Osteoblast (primary cell): ENCODE results near the gene MILR1. TPM values are rescaled to one million over a fixed set of nuclear protein-coding genes. Genes with fewer than 3 reads are reported as not detected.
A peak's percentile ranks its signal among the peaks of the same experiment; 100 is the strongest.

Source experiments
- DNase-seq: peaks from one replicate; pipeline ENCODE4 v3.0.0; 2011; ENCODE audit warnings: low spot score, mixed read lengths; ENCODE audit not compliant: insufficient read length; ENCODE audit errors: missing footprints
- H2AFZ ChIP-seq: 2 replicates; pipeline ENCODE4 v1.6.0; 2011; ENCODE audit warnings: mild to moderate bottlenecking, low read length
- H3K27ac ChIP-seq: 2 replicates; pipeline ENCODE4 v1.5.1; 2011; ENCODE audit warnings: mild to moderate bottlenecking, low read depth, low read length, moderate library complexity
- H3K27me3 ChIP-seq: 2 replicates; pipeline ENCODE4 v1.6.0; 2012; ENCODE audit warnings: mild to moderate bottlenecking, control low read depth, inconsistent platforms, low read length, moderate library complexity; ENCODE audit not compliant: insufficient read depth
- H3K36me3 ChIP-seq: 2 replicates; pipeline ENCODE4 v1.5.1; 2011; ENCODE audit warnings: mild to moderate bottlenecking, low read length, control low read depth, moderate library complexity; ENCODE audit not compliant: insufficient read depth
- H3K4me1 ChIP-seq: 2 replicates; pipeline ENCODE4 v1.5.1; 2011; ENCODE audit warnings: mild to moderate bottlenecking, low read length, control low read depth, moderate library complexity; ENCODE audit not compliant: insufficient read depth
- H3K4me2 ChIP-seq: 2 replicates; pipeline ENCODE4 v1.6.0; 2011; ENCODE audit warnings: mild to moderate bottlenecking, low read length; ENCODE audit not compliant: insufficient read depth
- H3K4me3 ChIP-seq: fragments of 200-600 bp; sonication (generic); 3 replicates; pipeline ENCODE4 v1.5.1; 2012; ENCODE audit warnings: mild to moderate bottlenecking, low read length, inconsistent platforms; ENCODE audit not compliant: insufficient read depth
- H3K79me2 ChIP-seq: 2 replicates; pipeline ENCODE4 v1.6.0; 2012; ENCODE audit warnings: mild to moderate bottlenecking, low read length, control low read depth, inconsistent platforms; ENCODE audit not compliant: insufficient read depth
- H3K9me3 ChIP-seq: 2 replicates; pipeline ENCODE4 v1.5.1; 2011; ENCODE audit warnings: low read depth, low read length, control low read depth
- H4K20me1 ChIP-seq: 2 replicates; pipeline ENCODE4 v1.6.0; 2012; ENCODE audit warnings: mild to moderate bottlenecking, low read length, control low read depth; ENCODE audit not compliant: insufficient read depth
- total RNA-seq: library from RNA; depleted of rRNA; stranded (reverse); fragments of >200 nt; gene quantifications from 2 replicates; pipeline ENCODE4 v1.2.3, GENCODE V29; 2012
- TF ChIP-seq, protein P1 (sequence below): IDR thresholded peaks from 2 replicates; pipeline ENCODE4 v1.5.1; 2011; ENCODE audit warnings: mild to moderate bottlenecking, low read depth, low read length, moderate library complexity; ENCODE audit errors: extremely low read depth

Gene MILR1
- total RNA-seq, 1 donor = 12.3 TPM

DNA sequence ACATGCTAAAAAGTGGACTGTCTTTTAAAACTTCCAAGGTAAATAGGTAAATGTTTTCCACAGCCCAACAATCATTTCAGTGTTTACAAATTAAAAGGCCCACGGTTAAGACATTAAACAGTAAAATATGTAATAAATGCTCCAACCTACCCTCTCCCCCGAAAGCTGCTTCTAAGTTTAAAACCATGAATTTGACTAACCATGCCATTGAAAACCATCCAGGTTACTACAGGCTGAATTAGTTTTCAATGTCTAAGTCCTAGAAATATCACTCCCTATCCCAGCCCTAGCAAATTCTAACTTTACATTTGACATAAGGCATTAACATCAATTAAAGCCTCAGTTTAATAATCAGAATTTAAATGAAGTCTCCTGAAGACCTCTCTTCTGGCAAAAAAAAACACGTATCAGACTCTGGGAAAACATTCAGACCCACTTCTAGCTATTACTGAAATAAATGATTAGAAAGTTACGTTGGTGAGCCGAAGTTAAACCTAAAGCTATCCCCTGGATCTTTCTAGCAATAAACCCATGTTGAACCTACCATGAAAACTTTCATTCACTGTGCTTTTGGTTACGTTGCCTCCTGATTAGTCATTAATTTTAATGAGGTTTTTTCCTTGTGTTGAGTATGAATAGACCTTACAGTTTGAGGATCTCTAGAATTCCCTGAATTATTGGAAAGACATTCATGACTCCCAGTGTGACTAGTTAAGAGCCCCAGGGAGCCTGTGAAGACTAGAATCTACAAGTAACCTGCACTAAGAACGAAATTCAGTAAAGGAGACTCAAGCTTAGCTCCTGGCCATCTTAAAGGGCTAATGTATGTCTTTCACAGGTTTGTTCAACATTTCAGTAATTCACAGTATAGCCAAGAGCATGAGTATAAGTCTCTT lies 49.6 kb downstream of the MILR1 start:
- H2AFZ ChIP-seq = no peak overlapping the region
- no peak for DNase-seq
- peaks cover 61% of the 10 kb centered on the region for H3K36me3 ChIP-seq
- TF ChIP-seq, protein P1, sequence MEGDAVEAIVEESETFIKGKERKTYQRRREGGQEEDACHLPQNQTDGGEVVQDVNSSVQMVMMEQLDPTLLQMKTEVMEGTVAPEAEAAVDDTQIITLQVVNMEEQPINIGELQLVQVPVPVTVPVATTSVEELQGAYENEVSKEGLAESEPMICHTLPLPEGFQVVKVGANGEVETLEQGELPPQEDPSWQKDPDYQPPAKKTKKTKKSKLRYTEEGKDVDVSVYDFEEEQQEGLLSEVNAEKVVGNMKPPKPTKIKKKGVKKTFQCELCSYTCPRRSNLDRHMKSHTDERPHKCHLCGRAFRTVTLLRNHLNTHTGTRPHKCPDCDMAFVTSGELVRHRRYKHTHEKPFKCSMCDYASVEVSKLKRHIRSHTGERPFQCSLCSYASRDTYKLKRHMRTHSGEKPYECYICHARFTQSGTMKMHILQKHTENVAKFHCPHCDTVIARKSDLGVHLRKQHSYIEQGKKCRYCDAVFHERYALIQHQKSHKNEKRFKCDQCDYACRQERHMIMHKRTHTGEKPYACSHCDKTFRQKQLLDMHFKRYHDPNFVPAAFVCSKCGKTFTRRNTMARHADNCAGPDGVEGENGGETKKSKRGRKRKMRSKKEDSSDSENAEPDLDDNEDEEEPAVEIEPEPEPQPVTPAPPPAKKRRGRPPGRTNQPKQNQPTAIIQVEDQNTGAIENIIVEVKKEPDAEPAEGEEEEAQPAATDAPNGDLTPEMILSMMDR = no peak
- peaks cover 65% of the 10 kb centered on the region for H3K79me2 ChIP-seq
- H4K20me1 ChIP-seq = peaks cover 56% of the 10 kb centered on the region
- no peak overlapping the region for H3K4me3 ChIP-seq
- no peaks in the 10 kb centered on the region for H3K27me3 ChIP-seq
- peaks cover 76% of the 10 kb centered on the region for H3K4me1 ChIP-seq
- peak overlapping the region; percentile 61 for H3K27ac ChIP-seq
- peak overlapping the region; percentile 98 for H3K4me2 ChIP-seq
- H3K9me3 ChIP-seq = no peaks in the 10 kb centered on the region

DNA sequence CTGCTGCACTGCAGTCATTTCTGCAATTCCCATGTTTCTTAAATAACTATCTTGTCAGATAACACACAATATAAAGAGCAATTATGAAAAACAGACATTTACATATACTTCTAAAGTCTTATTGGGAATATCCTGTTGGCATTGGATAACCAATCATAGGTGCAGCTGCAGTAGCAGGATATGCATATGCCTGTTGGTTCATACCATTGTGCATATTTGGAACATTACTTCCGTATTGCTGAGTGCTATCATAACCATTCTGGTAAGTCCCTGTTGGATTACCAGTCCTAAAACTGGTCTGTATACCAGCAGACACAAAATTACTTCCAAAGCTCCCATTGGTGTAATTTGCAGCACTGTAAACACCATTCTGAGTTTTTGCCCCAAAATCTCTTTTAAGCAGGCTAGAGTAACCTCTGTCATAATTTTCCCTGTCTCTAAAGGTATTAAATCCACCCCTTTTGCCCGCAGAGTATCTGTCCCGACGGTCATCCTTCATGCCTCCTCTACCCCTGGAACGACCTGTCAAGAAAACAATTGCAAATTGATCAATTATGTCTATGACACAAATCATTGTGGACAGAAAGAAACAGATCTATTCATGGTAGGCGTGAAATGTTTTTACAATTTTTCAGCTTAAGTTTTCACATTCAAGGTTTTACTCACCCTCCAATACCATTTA lies 51.0 kb downstream of the MILR1 start:
- Histone ChIP-seq H3K27me3 (no peaks in the 10 kb centered on the region), H3K9me3 (no peaks in the 10 kb centered on the region), H3K4me1 (peaks cover 77% of the 10 kb centered on the region), H3K4me2 (peak overlapping the region; percentile 6), H4K20me1 (peaks cover 70% of the 10 kb centered on the region), H2AFZ (no peak overlapping the region), H3K4me3 (no peak overlapping the region), H3K27ac (peak overlapping the region; percentile 99), H3K36me3 (peaks cover 74% of the 10 kb centered on the region), H3K79me2 (peaks cover 71% of the 10 kb centered on the region)
- TF ChIP-seq, protein P1 = no peak
- no peak for DNase-seq

DNA sequence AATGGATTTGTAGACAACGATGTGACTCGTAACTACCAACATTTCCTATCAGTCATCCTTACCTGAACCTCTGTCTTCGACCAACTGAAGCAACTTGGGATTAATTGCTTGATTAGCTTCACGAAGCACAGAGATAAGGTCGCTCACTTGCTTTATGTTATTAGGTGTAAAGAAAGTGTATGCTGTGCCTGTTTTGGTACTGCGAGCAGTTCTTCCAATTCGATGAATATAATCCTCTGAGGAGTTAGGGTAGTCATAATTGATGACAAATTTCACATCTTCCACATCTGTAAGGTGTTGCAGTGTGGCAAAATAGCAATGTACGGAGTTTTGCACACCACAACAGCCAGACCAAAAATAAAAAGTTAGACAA lies 51.6 kb downstream of the MILR1 start:
- no peak overlapping the region for H3K4me3 ChIP-seq
- H4K20me1 ChIP-seq = peaks cover 74% of the 10 kb centered on the region
- H3K4me1 ChIP-seq = peaks cover 75% of the 10 kb centered on the region
- peaks cover 77% of the 10 kb centered on the region for H3K36me3 ChIP-seq
- H2AFZ ChIP-seq = no peak overlapping the region
- H3K4me2 ChIP-seq = peak overlapping the region; percentile 6
- H3K79me2 ChIP-seq = peaks cover 71% of the 10 kb centered on the region
- H3K9me3 ChIP-seq = no peaks in the 10 kb centered on the region
- no peaks in the 10 kb centered on the region for H3K27me3 ChIP-seq
- peak overlapping the region; percentile 99 for H3K27ac ChIP-seq
- no peak for DNase-seq
- TF ChIP-seq, protein P1 = no peak
